ENCODE results near the gene CPNE2. TPM values are rescaled to one million over a fixed set of nuclear protein-coding genes. Genes with fewer than 3 reads are reported as not detected.
"Not testable (repeated sequence)": the region's sequence is repeated elsewhere in the genome, so short reads cannot be mapped to it uniquely, and the experiment has no call there.

The CPNE2 gene
- total RNA-seq (2014; rRNA removed; shearing (Covaris generic)): 40.5 and 43.0 TPM in 2 replicates

GRCh38 chr16:57091975-57092785, at the start of gene CPNE2:
TSS of gene CPNE2 (plus strand) at chr16:57092583. CDS start at chr16:57110743, 18,160 bp downstream.
- DNase-seq (ENCODE audit: low spot score): no peak

GRCh38 chr16:57043248-57043647, 49.1 kb upstream of the CPNE2 start:
- no peak for DNase-seq (ENCODE audit: low spot score)

GRCh38 chr16:57044931-57045693, 47.3 kb upstream of the CPNE2 start:
- DNase-seq (ENCODE audit: low spot score): no peak

- no peak for DNase-seq (ENCODE audit: low spot score)
Observed at GRCh38 chr16:57045694-57046381, 46.5 kb upstream of the CPNE2 start.

- no peak for DNase-seq (ENCODE audit: low spot score)
Observed at GRCh38 chr16:57048095-57048494, 44.3 kb upstream of the CPNE2 start.

GRCh38 chr16:57049678-57050077, 42.7 kb upstream of the CPNE2 start:
- DNase-seq (ENCODE audit: low spot score): no peak

- no peak for DNase-seq (ENCODE audit: low spot score)
Observed at GRCh38 chr16:57051696-57052228, 40.6 kb upstream of the CPNE2 start.

- no peak for DNase-seq (ENCODE audit: low spot score)
Observed at GRCh38 chr16:57053206-57053605, 39.2 kb upstream of the CPNE2 start.

- no peak for DNase-seq (ENCODE audit: low spot score)
Observed at GRCh38 chr16:57054338-57054737, 38.0 kb upstream of the CPNE2 start.

GRCh38 chr16:57054771-57055170, 37.6 kb upstream of the CPNE2 start:
- no peak for DNase-seq (ENCODE audit: low spot score)

- DNase-seq (ENCODE audit: low spot score): no peak
Observed at GRCh38 chr16:57055671-57056070, 36.7 kb upstream of the CPNE2 start.

GRCh38 chr16:57058291-57058861, 34.0 kb upstream of the CPNE2 start:
- DNase-seq (ENCODE audit: low spot score): no peak

GRCh38 chr16:57060323-57061083, 31.9 kb upstream of the CPNE2 start:
- peak; percentile 2 for DNase-seq (ENCODE audit: low spot score)

- peak; percentile 64 for DNase-seq (ENCODE audit: low spot score)
Observed at GRCh38 chr16:57061084-57061905, 31.1 kb upstream of the CPNE2 start.

GRCh38 chr16:57062329-57062728, 30.1 kb upstream of the CPNE2 start:
- no peak for DNase-seq (ENCODE audit: low spot score)

GRCh38 chr16:57063189-57063588, 29.2 kb upstream of the CPNE2 start:
- DNase-seq (ENCODE audit: low spot score): not testable (repeated sequence)

- no peak for DNase-seq (ENCODE audit: low spot score)
Observed at GRCh38 chr16:57064995-57065394, 27.4 kb upstream of the CPNE2 start.

- no peak for DNase-seq (ENCODE audit: low spot score)
Observed at GRCh38 chr16:57066625-57067024, 25.8 kb upstream of the CPNE2 start.

GRCh38 chr16:57067347-57067746, 25.0 kb upstream of the CPNE2 start:
- no peak for DNase-seq (ENCODE audit: low spot score)

GRCh38 chr16:57069053-57069452, 23.3 kb upstream of the CPNE2 start:
- no peak for DNase-seq (ENCODE audit: low spot score)
